HG02973 (cell line): ENCODE measurements around the gene REV1.

Experiments
- ATAC-seq: cut with Tn5 transposase; IDR thresholded peaks from one replicate; pipeline ENCODE4 v1.9.1; 2021; ENCODE audit warnings: moderate library complexity; ENCODE audit not compliant: unreplicated experiment

The REV1 gene

DNA sequence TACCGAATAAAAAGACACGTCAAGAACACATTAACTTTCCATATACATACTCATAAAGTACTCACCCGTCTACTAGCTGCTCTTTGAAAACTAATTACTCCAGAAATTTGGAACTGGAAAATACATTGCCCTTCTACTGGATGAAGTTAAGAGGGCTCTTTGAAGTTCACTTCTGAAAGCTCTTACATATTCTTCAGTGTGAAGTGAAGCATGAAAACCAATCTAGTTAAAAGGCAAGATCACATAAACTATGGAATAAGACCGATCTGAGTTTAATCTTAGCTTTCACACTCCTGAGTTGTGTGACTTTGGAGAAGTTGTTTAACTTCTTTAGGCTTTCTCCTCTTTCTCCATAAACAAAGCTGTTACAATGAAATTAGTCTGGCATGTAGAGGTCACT, 38.5 kb downstream of the REV1 start:
- ATAC-seq: no peak

DNA sequence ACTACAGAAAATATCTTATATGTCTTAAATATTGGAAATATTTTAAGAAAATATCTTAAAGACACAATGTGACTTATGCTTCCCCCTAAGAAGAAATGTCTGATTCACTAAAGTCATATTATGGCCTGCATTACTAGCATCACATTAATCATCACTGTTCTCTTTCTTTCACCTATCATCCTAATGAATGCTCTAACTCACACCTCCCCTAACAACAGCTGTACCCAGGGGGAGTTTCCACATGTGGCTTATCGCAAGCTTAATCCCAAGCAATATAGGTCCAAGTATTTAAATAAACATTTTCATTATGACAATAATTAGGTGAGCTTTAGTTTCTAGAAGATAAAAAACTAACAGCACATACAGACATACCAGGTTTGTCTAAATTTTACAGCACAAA, 39.6 kb downstream of the REV1 start:
- no peak for ATAC-seq

DNA sequence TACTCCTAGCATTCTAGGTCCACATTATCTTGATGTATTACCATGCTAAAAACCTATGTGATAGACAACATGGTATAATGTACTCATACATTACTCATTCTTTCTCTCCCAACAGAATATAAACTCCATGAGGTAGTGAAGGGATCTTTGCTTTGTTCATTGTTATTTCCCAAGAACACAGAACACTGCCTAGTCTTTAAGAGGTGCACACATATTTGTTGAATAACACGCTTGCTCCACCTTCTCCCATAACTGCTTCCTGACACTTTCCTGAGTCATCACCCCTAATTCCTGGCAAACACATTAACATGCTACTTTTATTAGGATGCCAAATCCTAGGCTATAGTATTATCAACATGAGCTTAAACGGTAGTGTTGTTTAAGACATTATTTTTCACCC, 41.3 kb downstream of the REV1 start:
- ATAC-seq: no peak

DNA sequence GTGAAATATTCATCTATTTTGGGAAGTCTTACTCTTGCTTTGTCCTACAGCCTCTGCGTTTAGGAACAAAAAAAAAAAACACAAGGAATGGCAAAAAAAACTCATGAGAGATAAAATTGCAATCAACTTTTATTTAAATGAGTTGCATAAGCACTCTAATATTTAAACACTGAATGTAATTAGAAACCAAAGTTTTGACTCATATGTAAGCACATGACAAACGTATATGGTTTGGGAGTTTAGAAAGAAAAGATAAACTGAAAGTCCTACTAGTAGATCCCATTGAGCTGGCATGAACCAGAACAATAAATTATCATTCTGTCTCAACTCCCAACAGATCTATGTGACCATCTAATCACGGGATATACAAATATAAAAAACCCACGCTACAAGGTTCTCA, 44.8 kb downstream of the REV1 start:
- no peak for ATAC-seq

DNA sequence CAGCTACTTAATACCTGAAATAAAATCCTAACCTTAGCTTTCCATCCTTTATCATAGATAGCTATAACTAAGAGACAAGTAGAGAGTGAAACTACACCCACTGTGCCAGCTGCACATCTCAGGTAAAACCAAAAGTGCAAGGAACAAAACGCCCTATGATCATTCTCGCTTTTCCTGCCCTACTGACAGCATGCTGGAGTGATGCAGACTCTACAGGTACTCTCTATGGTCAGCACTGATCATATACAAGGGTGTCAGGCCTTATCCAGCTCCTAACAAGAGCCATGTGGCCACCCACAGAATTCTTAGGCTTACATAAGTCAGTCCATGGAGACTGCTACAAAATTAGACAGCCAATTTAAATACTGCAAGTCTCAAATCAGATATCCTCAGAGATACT, 45.6 kb downstream of the REV1 start:
- ATAC-seq: no peak

DNA sequence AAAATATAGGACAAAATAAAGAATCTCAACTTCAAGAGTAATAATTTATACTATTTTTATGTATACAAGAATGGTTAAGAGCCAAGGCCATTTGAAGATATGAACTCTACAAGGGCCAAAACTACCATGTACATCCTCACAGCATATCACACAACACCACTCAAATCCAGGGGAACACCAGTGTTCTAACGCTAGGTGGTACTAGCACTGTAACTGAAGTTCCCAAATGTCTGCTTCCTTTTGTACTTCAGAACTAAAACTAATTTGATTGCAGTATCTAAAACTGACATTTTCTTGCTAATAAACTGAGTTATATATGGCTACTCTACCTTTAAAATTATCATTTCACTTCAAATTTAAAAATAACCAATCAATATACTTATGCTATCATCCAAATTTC, 47.0 kb downstream of the REV1 start:
- no peak for ATAC-seq

DNA sequence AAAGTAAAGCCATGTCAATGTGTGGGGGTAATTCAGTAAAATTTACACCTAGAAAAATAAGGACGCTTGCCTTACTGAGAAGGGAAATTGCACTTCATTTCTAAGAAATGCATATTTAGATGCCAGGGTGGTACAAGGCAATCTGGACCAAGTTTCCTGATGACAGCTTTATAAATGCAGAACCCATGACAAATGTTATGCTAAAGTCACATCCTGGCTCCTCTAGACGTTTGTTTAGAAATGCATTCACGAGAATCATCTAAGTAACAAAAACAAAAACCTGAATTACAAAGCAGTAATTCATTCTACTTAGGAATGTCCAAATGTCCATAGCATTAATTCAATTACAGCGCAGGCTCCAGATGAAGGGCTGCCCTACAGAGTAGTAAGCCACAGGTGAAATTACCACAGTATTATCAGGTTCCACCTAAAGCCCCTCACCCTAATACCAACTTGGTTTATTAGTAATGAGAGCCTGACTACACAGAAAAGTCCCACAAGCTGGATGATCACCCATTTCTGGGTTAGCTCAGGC, 49.8 kb downstream of the REV1 start:
- ATAC-seq: no peak

DNA sequence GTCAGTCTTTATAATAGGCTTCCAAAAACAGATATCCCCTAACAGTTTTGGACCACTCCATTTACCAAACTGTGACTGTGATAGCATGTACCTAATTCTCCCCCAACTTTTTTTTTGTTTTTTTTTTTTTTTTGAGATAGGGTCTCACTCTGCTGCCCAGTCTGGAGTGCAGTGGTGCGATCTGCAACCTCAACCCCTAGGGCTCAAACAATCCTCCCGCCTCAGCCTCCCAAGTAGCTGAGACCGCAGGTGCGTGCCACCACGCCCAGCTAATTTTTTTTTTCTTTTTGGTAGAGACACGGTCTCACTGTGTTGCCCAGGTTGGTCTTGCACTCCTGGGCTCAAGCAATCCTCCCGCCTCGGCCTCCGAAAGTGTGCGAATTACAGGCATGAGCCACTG, 52.9 kb downstream of the REV1 start:
- no peak for ATAC-seq

DNA sequence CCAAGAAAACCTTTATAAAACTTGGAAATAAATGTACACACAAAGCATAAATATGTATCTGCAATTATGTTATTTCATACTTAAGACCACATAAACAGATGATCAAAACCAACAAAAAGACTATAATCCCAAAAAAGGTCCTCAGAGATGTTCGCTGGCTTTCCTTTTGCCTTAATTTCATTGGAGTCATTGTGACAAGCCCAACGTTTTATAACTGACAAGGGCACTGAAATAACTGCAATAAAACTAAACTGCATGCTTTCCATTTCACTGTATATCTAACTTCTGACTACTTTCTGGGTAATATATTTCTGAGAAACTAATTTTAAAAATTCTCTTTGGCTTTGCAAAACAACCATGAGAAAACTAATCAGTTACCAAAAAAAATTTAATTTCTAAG, 56.5 kb downstream of the REV1 start:
- ATAC-seq: no peak

DNA sequence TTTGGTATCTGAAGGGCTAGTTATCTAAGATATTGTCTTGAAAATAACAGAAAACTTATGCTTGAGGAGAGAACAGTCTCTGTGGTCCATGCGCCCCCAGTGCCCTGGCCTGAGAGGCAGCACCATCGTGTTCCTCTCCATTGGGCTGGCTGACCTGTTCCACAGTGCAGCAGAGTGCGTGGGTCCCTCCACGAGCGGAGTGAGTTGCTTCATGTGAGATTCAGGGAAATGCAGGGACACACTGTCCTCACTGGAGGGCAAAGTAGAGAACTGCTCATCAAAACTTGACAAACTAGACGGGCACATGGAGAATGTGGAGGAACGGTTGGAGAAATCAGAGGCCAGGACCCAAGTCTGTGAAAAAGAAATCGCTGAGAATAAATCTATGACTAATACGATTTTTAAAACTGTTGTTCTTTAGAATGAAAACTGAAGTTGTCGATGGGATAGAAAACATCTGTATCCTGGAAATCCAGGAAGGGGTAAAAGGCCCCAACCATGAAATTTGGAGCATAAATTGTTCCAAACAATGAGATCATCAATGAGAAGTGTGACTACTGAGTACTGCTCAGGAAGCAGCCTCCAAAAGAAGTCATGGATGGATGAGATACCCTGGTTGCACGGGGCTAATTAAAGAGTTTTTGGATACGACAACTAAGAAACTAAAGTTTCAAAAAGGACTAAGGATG, 58.1 kb downstream of the REV1 start:
- no peak for ATAC-seq

DNA sequence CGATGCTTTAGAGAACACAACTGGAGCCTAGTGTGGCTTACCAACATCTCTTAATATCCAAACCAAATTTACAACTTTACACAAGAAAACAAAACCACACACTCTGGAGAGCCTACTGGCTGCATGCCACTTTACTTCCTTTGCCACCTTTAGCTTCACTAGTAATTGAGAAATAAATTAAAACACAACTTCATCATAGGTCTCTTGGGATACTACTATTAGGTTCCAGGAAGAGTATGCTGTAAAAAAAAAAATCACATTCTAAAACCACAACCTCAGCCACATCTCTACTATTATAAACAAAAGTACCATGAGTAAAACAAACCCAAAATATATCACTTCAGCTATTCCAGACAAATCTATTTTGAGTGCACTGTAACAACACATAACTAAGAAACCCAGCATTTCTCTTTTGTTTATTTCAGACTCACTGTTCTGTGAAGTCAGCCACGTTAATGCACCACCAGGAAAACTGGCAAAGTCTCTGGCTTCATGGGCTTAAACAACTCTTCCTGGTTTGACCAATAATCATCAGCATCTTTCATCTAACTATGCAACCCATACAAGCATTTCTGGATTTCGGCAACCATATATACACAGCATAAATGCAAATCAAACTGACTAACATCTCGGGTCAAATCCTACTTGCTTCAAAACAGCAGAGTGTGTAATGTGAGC, 59.1 kb downstream of the REV1 start:
- no peak for ATAC-seq

DNA sequence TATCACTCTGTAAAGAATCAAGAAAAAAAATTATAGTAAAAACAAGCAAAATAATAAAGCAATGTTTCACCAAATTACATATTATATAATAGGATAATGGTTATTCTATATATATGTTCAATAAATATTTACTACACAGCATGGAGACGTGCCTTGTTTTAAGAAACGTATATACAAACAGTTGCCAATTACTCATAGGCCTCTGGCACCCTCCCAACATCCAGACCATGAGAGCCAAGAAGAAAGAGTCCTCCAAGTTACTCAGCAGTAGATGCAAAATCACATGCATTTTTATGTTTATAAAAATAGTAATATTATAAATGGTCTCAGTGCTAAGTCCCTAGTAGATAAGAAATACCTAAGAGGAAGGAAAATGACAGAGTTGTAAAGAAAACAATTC, 64.8 kb downstream of the REV1 start:
- no peak for ATAC-seq

DNA sequence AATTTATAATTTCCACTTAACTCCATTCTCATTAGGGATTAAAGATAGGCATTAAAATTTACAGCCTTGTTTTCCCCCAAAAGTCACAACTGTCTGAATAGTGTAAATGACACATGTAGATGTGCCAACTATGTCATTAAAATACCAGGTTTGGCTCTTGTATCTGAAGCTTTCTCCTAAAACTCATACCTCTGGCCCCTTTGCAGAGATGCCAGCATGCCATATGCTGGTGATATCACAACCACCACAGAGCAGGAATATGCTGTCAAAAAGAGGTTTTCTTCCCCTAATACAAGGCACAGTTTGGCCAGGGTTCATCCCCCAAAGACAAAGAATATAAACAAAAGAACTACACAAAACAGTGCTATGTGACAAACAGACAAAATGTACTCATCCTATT, 65.4 kb downstream of the REV1 start:
- ATAC-seq: no peak

DNA sequence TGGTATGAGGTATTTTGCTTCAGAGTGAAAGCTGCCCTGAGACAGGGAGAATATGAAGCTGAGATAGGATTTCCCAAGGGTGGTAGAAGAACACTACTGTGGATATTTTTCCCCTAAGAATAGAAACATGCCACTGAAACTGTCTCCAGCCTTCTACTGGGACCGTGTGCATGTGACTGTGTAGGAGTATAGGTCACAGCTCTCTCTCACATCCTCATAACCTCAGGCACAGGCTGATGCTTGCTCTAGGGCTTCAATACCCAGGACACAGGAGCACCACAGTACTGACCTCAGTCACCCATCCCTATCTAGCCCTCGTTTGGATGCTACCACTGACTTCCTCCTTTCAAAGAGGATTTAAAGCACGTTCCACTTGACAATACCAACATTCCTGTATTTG, 67.2 kb downstream of the REV1 start:
- no peak for ATAC-seq

DNA sequence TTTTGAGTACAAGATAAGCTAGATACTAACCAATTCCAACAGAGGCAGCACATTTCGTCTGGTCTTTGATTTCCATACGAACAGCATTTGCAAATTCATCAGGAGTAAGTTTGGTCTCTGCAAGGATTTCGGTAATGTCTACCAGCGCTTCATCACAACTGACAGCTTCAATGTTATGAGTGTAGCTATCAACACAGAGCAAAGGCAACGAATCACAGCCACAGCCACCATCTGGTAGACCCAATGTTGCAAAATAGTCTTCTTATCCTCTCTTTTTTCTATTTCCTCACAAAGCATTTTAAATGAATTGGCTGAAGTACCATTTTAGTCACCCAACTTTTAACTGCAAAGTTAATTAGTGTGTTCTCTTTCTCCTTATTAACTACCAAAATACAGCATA, 68.3 kb downstream of the REV1 start:
- no peak for ATAC-seq

DNA sequence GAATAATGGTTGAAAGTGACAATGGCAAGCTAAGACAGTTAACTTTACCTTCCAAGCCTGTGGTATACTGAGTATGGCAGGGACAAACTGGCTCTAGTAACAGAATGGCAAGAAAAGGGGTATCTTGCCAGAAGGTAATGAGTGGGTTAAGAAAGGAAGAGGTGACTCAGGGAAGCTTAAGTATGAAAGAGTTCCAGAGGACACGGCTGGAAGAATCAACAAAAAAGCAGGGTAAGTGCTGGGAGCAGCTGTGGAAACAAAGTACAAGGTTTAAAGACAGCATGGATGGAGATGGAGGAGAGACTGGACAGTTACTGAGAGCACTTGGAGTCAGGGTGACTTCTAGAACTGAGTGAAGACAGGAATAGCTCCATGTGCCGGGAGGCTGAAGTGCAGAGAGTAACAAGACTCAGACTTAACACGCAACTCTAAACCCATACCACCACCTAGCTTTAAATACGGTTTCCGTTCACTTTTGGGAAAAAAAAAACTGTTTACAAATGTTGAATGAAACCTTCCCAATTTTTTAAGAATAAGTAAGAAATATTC, 69.0 kb downstream of the REV1 start:
- no peak for ATAC-seq

DNA sequence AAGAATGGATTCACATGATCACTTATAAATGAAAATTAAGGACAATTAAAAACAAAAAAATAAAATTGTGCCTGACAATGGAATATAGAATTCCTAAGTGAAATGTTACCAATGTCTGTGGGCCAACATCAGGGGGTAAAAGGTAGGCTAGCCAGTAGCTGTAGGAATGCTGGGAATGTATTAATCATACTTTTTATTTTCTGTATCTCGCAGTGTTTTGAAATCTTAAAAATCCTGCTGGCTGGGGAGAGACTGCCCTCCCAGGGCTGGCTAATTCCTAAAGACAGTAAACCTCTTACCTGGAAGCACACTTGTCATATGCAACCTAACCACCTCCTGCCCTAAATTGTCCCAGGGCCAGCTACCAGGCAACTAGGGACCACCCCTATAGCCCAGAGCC, 69.8 kb downstream of the REV1 start:
- ATAC-seq: no peak

DNA sequence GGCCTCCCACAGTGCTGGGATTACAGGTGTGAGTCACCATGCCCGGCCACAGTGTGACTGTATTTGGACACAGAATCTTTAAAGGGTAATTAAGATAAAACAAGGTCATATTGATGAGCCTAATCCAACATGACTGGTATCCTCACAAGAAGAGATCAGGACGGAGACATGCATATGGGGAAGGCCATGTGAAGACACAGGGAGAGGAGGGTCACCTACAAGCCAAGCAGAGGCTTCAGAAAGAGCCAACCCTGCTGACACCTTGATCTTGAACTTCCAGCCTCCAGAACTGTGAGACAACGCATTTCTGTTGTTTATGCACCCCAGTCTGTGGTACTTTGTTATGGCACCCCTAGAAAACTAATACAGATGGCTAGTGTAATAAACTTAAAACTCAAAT, 72.4 kb downstream of the REV1 start:
- no peak for ATAC-seq

DNA sequence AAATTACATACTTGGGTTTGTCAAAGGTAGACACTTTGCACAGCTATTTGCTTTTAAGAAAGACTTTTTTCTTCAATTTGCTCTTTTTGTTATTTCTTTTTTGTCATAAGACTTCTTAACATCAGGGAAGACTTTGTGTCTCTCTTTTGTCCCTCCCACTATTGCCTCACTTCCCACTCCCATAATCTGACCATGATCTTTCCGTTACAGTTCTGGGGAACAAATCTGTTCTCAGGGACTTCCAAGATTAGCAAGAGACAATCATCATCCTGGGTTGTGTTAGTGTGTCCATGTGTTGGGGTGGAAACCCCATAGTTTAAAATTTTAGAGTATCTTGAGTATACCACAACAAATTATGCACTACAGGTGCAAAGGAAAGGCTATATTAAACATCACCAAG, 75.3 kb downstream of the REV1 start:
- no peak for ATAC-seq

DNA sequence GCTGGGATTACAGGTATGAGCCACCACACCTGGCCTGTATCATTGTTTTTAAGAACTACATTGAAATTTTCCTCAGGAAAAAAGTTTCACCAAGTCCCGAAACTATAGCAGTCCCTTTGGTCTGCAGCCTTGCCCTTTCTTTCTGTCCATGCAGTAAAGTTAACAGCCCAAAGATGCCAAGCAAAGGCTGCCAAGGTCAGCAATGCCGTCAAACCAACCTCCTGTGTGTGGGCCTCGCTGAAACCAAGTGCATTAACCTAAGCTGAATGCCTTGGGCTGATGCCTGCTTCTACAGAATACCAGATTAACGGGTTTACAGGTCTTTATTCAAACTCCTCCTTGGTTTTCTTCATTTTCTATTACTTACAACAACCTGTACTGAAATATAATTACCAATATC, 79.5 kb downstream of the REV1 start:
- ATAC-seq: no peak

DNA sequence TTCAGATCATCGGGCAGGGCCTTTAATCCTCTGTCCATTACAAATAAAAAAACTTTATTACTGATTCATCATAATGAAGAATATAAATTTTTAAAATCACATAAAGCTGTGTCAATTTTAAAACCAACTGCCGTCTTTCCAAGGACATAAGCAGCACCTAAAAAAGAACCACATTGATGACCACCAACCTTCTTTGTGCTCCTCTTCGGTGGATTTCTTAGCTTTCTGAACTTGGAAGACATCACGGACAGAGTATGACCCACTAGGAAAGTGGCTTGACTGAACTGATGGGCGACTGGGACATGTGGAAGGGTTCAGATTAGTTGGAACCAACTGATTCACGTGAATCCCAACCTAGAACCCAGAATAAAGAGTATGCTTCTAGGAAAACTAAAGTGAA, 83.7 kb downstream of the REV1 start:
- no peak for ATAC-seq
